GM23338 (cell line): Measurements from ENCODE around the gene PACS2. TPM values are rescaled to one million over a fixed set of nuclear protein-coding genes. Genes with fewer than 3 reads are reported as not detected.

ENCODE experiments used
- ATAC-seq: fragments of 200-7000 bp; cut with Tn5 transposase; 3 replicates; pipeline ENCODE4 v1.9.1; 2020
- DNase-seq: peaks from one replicate; pipeline ENCODE4 v3.0.0-alpha.2; 2015; ENCODE audit warnings: low spot score
- H2AFZ ChIP-seq: fragments of 200-600 bp; sonication (generic); 2 replicates; pipeline ENCODE4 v1.8.0; 2016; ENCODE audit warnings: antibody characterized with exemption, mild to moderate bottlenecking, moderate library complexity
- H3F3A ChIP-seq: fragments of 200-600 bp; sonication (generic); replicated peaks from 2 replicates; pipeline ENCODE4 v1.8.0; 2017; ENCODE audit warnings: antibody characterized with exemption, mixed run types, low read depth
- H3K27ac ChIP-seq: fragments of 200-600 bp; sonication (generic); 2 replicates; pipeline ENCODE4 v1.6.1; 2016; ENCODE audit warnings: low read depth
- H3K27me3 ChIP-seq: fragments of 200-600 bp; sonication (generic); 2 replicates; pipeline ENCODE4 v1.8.0; 2016; ENCODE audit warnings: mild to moderate bottlenecking, mixed run types, moderate library complexity; ENCODE audit not compliant: insufficient read depth
- H3K36me3 ChIP-seq: fragments of 200-600 bp; sonication (generic); 2 replicates; pipeline ENCODE4 v1.8.0; 2016; ENCODE audit warnings: mild to moderate bottlenecking; ENCODE audit not compliant: insufficient read depth
- H3K4me1 ChIP-seq: fragments of 200-600 bp; sonication (generic); 2 replicates; pipeline ENCODE4 v1.8.0; 2016; ENCODE audit warnings: mild to moderate bottlenecking, moderate library complexity; ENCODE audit not compliant: insufficient read depth
- H3K4me2 ChIP-seq: fragments of 200-600 bp; sonication (generic); 2 replicates; pipeline ENCODE4 v1.7.1; 2017; ENCODE audit warnings: mixed run types
- H3K4me3 ChIP-seq: fragments of 200-600 bp; sonication (generic); 2 replicates; pipeline ENCODE4 v1.6.1; 2016; ENCODE audit warnings: mixed run types
- H3K79me2 ChIP-seq: fragments of 200-600 bp; sonication (generic); replicated peaks from 2 replicates; pipeline ENCODE4 v1.8.0; 2017; ENCODE audit warnings: mild to moderate bottlenecking; ENCODE audit not compliant: insufficient read depth
- H3K9me2 ChIP-seq: fragments of 200-600 bp; sonication (generic); 2 replicates; pipeline ENCODE4 v1.8.0; 2017; ENCODE audit not compliant: insufficient read depth
- H4K20me1 ChIP-seq: fragments of 200-600 bp; sonication (generic); replicated peaks from 2 replicates; pipeline ENCODE4 v1.8.0; 2017; ENCODE audit warnings: mild to moderate bottlenecking; ENCODE audit not compliant: insufficient read depth
- H3K27ac Mint-ChIP-seq: 2 replicates; pipeline ENCODE4 v1.8.0; 2020; ENCODE audit warnings: inconsistent platforms, mild to moderate bottlenecking, moderate library complexity, mixed read lengths
- H3K27me3 Mint-ChIP-seq: 3 replicates; pipeline ENCODE4 v1.8.0; 2022; ENCODE audit warnings: low read depth, mild to moderate bottlenecking, moderate library complexity, mixed read lengths, inconsistent platforms; ENCODE audit not compliant: insufficient read depth, poor library complexity
- H3K36me3 Mint-ChIP-seq: 3 replicates; pipeline ENCODE4 v1.8.0; 2021; ENCODE audit warnings: low read depth, mild to moderate bottlenecking, inconsistent platforms, moderate library complexity, mixed read lengths
- H3K4me1 Mint-ChIP-seq: 3 replicates; pipeline ENCODE4 v1.8.0; 2020; ENCODE audit warnings: mild to moderate bottlenecking, inconsistent platforms, mixed read lengths
- H3K4me3 Mint-ChIP-seq: 3 replicates; pipeline ENCODE4 v1.8.0; 2021; ENCODE audit warnings: moderate library complexity, mild to moderate bottlenecking, inconsistent platforms, mixed read lengths
- H3K9me3 Mint-ChIP-seq: 3 replicates; pipeline ENCODE4 v1.8.0; 2020; ENCODE audit warnings: moderate library complexity, mild to moderate bottlenecking, inconsistent platforms, mixed read lengths
- CREB1 ChIP-seq: fragments of 250-450 bp; sonication (Bioruptor Pico); IDR thresholded peaks from 2 replicates; pipeline ENCODE4 v1.5.0; 2020; ENCODE audit warnings: low read depth, mild to moderate bottlenecking, moderate library complexity
- EZH2 ChIP-seq: fragments of 200-600 bp; sonication (generic); IDR thresholded peaks from one replicate; pipeline ENCODE4 v1.8.0; 2017; ENCODE audit warnings: antibody characterized with exemption, mild to moderate bottlenecking, low read depth; ENCODE audit not compliant: unreplicated experiment
- EZH2phosphoT487 ChIP-seq: fragments of 200-600 bp; sonication (generic); IDR thresholded peaks from one replicate; pipeline ENCODE4 v1.8.1; 2018; ENCODE audit warnings: antibody characterized with exemption; ENCODE audit not compliant: unreplicated experiment
- JUNB ChIP-seq: IDR thresholded peaks from one replicate; pipeline ENCODE4 v1.6.1; 2016; ENCODE audit warnings: antibody characterized with exemption; ENCODE audit not compliant: unreplicated experiment
- NANOG ChIP-seq: IDR thresholded peaks from 2 replicates; pipeline ENCODE4 v1.6.1; 2016; ENCODE audit warnings: antibody characterized with exemption, borderline replicate concordance
- POLR2AphosphoS5 ChIP-seq: IDR thresholded peaks from 2 replicates; pipeline ENCODE4 v1.6.1; 2016; ENCODE audit warnings: antibody characterized with exemption, low read depth
- ZNF114 ChIP-seq: fragments of 250-450 bp; sonication (Bioruptor Pico); IDR thresholded peaks from 2 replicates; pipeline ENCODE4 v1.5.0; 2020; ENCODE audit warnings: mild to moderate bottlenecking, moderate library complexity
- ZNF331 ChIP-seq: fragments of 250-450 bp; sonication (Bioruptor Pico); IDR thresholded peaks from 2 replicates; pipeline ENCODE4 v1.5.0; 2020; ENCODE audit warnings: low read depth, mild to moderate bottlenecking, moderate library complexity
- polyA plus RNA-seq: library from polyadenylated mRNA; unstranded; fragments of >200 nt; fragmentation: Nextera tagmentation; extraction: Ambion mirVana; gene quantifications from 2 replicates; pipeline ENCODE4 v1.2.1, GENCODE V29; 2016
- total RNA-seq: library from RNA; depleted of rRNA; stranded (reverse); fragments of >200 nt; shearing (Covaris generic); gene quantifications from 2 replicates; pipeline ENCODE4 v1.2.3, GENCODE V29; 2014
- TF ChIP-seq, protein P1 (sequence below): IDR thresholded peaks from 2 replicates; pipeline ENCODE4 v1.6.1; 2016; ENCODE audit warnings: antibody characterized with exemption
- TF ChIP-seq, protein P2 (sequence below): fragments of 250-450 bp; sonication (Bioruptor Pico); IDR thresholded peaks from 2 replicates; pipeline ENCODE4 v1.5.0; 2020; ENCODE audit warnings: mild to moderate bottlenecking, moderate library complexity
- TF ChIP-seq, protein P3 (sequence below), 2 experiments: fragments of 200-600 bp in 1 of 2; sonication (generic) in 1 of 2; conservative IDR thresholded peaks; 2 replicates each; pipeline versions ENCODE4 v1.5.1 to v1.6.1; 2016 to 2017; ENCODE audit warnings: antibody characterized with exemption in 2 of 2, low read depth in 2 of 2, mild to moderate bottlenecking in 2 of 2, moderate library complexity in 1 of 2

Gene PACS2
- total and polyA plus RNA-seq, 2 experiments from 2014 or later = 22.5 to 79.0 TPM

DNA sequence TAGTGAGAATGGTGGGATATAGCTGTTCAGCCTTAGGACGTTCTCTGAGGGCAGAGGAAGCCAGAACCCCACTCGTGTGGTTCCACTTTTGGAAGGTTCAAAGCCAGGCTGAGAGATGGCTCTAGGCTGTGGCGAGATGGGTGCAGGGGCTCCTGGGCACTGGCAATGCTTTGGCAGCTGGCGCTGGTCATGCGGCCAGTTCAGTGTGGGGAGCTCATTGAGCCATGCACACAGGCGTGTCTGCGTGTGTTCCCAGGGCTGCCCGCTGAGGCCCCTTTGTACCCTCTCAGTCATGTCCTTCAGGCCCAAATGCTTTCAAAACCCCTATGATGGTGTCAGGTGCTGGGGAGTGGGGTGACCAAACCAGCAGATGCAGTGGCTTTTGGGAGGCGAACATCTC is 85.5 kb downstream of the PACS2 start:
- no peaks in the 10 kb centered on the region for H3K79me2 ChIP-seq
- no peak for ATAC-seq
- peaks cover 12% of the 10 kb centered on the region; the same call in 1 of the 2 replicates for H3K36me3 ChIP-seq
- H3K27me3 ChIP-seq = 0 out of 2 replicates have a peak, but pooled peaks cover 7% of the 10 kb centered on the region
- Mint-ChIP-seq H3K4me3 (no peak overlapping the region; the same call in 2 of the 3 replicates), H3K36me3 (peaks cover 60% of the 10 kb centered on the region), H3K4me1 (no peaks in the 10 kb centered on the region), H3K9me3 (peaks cover 72% of the 10 kb centered on the region), H3K27me3 (peaks cover 35% of the 10 kb centered on the region), H3K27ac (no peak overlapping the region)
- H3F3A ChIP-seq = peaks cover 3% of the 10 kb centered on the region; the same call in 1 of the 2 replicates
- TF ChIP-seq CREB1 (CRISPR knock-in tag) (no peak), EZH2 (no peak), ZNF114 (CRISPR knock-in tag) (no peak), EZH2phosphoT487 (no peak)
- TF ChIP-seq, protein P1, sequence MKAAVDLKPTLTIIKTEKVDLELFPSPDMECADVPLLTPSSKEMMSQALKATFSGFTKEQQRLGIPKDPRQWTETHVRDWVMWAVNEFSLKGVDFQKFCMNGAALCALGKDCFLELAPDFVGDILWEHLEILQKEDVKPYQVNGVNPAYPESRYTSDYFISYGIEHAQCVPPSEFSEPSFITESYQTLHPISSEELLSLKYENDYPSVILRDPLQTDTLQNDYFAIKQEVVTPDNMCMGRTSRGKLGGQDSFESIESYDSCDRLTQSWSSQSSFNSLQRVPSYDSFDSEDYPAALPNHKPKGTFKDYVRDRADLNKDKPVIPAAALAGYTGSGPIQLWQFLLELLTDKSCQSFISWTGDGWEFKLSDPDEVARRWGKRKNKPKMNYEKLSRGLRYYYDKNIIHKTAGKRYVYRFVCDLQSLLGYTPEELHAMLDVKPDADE = no peak
- H3K4me2 ChIP-seq = no peak overlapping the region
- DNase-seq = no peak
- H4K20me1 ChIP-seq = no peaks in the 10 kb centered on the region
- peaks cover 16% of the 10 kb centered on the region for H3K9me2 ChIP-seq
- H2AFZ ChIP-seq = no peak overlapping the region
- H3K4me1 ChIP-seq = no peaks in the 10 kb centered on the region; the same call in 1 of the 2 replicates
- no peak overlapping the region for H3K4me3 ChIP-seq
- H3K27ac ChIP-seq = no peak overlapping the region

DNA sequence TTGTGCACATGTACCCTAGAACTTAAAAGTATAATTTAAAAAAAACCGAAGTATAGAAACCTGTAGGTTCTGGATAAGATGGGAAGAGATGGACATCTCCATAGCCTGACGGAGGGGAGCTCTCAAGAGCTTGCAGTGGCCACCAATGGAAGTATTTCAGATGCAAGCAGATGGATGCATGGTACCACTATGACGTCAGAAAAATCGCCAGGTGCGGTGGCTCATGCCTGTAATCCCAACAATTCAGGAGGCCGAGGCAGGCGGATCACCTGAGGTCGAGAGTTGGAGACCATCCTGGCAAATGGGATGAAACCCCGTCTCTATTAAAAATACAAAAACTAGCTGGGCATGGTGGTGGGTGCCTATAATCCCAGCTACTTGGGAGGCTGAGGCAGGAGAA is 87.2 kb downstream of the PACS2 start:
- H3K27me3 Mint-ChIP-seq = peaks cover 35% of the 10 kb centered on the region
- DNase-seq (no peak), ATAC-seq (no peak)
- Histone ChIP-seq H3K79me2 (no peaks in the 10 kb centered on the region), H4K20me1 (no peaks in the 10 kb centered on the region), H2AFZ (no peak overlapping the region), H3K4me1 (no peaks in the 10 kb centered on the region; the same call in 1 of the 2 replicates), H3K9me2 (peaks cover 16% of the 10 kb centered on the region), H3F3A (peaks cover 3% of the 10 kb centered on the region; the same call in 1 of the 2 replicates), H3K36me3 (peaks cover 12% of the 10 kb centered on the region; the same call in 1 of the 2 replicates), H3K27ac (no peak overlapping the region), H3K4me2 (no peak overlapping the region), H3K27me3 (0 out of 2 replicates have a peak, but pooled peaks cover 14% of the 10 kb centered on the region), H3K4me3 (no peak overlapping the region)
- no peak overlapping the region for H3K27ac Mint-ChIP-seq
- no peak overlapping the region for H3K4me3 Mint-ChIP-seq
- peaks cover 68% of the 10 kb centered on the region for H3K36me3 Mint-ChIP-seq
- peaks cover 86% of the 10 kb centered on the region for H3K9me3 Mint-ChIP-seq
- H3K4me1 Mint-ChIP-seq = no peaks in the 10 kb centered on the region
- TF ChIP-seq CREB1 (CRISPR knock-in tag) (no peak), ZNF114 (CRISPR knock-in tag) (no peak), EZH2 (no peak), JUNB (no peak), EZH2phosphoT487 (no peak), NANOG (no peak), ZNF331 (CRISPR knock-in tag) (no peak), POLR2AphosphoS5 (no peak)
- TF ChIP-seq, protein P2, sequence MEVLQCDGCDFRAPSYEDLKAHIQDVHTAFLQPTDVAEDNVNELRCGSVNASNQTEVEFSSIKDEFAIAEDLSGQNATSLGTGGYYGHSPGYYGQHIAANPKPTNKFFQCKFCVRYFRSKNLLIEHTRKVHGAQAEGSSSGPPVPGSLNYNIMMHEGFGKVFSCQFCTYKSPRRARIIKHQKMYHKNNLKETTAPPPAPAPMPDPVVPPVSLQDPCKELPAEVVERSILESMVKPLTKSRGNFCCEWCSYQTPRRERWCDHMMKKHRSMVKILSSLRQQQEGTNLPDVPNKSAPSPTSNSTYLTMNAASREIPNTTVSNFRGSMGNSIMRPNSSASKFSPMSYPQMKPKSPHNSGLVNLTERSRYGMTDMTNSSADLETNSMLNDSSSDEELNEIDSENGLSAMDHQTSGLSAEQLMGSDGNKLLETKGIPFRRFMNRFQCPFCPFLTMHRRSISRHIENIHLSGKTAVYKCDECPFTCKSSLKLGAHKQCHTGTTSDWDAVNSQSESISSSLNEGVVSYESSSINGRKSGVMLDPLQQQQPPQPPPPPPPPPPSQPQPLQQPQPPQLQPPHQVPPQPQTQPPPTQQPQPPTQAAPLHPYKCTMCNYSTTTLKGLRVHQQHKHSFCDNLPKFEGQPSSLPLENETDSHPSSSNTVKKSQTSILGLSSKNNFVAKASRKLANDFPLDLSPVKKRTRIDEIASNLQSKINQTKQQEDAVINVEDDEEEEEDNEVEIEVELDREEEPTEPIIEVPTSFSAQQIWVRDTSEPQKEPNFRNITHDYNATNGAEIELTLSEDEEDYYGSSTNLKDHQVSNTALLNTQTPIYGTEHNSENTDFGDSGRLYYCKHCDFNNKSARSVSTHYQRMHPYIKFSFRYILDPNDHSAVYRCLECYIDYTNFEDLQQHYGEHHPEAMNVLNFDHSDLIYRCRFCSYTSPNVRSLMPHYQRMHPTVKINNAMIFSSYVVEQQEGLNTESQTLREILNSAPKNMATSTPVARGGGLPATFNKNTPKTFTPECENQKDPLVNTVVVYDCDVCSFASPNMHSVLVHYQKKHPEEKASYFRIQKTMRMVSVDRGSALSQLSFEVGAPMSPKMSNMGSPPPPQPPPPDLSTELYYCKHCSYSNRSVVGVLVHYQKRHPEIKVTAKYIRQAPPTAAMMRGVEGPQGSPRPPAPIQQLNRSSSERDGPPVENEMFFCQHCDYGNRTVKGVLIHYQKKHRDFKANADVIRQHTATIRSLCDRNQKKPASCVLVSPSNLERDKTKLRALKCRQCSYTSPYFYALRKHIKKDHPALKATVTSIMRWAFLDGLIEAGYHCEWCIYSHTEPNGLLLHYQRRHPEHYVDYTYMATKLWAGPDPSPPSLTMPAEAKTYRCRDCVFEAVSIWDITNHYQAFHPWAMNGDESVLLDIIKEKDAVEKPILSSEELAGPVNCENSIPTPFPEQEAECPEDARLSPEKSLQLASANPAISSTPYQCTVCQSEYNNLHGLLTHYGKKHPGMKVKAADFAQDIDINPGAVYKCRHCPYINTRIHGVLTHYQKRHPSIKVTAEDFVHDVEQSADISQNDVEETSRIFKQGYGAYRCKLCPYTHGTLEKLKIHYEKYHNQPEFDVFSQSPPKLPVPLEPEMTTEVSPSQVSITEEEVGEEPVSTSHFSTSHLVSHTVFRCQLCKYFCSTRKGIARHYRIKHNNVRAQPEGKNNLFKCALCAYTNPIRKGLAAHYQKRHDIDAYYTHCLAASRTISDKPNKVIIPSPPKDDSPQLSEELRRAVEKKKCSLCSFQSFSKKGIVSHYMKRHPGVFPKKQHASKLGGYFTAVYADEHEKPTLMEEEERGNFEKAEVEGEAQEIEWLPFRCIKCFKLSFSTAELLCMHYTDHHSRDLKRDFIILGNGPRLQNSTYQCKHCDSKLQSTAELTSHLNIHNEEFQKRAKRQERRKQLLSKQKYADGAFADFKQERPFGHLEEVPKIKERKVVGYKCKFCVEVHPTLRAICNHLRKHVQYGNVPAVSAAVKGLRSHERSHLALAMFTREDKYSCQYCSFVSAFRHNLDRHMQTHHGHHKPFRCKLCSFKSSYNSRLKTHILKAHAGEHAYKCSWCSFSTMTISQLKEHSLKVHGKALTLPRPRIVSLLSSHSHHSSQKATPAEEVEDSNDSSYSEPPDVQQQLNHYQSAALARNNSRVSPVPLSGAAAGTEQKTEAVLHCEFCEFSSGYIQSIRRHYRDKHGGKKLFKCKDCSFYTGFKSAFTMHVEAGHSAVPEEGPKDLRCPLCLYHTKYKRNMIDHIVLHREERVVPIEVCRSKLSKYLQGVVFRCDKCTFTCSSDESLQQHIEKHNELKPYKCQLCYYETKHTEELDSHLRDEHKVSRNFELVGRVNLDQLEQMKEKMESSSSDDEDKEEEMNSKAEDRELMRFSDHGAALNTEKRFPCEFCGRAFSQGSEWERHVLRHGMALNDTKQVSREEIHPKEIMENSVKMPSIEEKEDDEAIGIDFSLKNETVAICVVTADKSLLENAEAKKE (CRISPR knock-in tag) = no peak
- TF ChIP-seq, protein P3, sequence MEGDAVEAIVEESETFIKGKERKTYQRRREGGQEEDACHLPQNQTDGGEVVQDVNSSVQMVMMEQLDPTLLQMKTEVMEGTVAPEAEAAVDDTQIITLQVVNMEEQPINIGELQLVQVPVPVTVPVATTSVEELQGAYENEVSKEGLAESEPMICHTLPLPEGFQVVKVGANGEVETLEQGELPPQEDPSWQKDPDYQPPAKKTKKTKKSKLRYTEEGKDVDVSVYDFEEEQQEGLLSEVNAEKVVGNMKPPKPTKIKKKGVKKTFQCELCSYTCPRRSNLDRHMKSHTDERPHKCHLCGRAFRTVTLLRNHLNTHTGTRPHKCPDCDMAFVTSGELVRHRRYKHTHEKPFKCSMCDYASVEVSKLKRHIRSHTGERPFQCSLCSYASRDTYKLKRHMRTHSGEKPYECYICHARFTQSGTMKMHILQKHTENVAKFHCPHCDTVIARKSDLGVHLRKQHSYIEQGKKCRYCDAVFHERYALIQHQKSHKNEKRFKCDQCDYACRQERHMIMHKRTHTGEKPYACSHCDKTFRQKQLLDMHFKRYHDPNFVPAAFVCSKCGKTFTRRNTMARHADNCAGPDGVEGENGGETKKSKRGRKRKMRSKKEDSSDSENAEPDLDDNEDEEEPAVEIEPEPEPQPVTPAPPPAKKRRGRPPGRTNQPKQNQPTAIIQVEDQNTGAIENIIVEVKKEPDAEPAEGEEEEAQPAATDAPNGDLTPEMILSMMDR (conservative IDR thresholded peaks at IDR 0.05; ENCODE audit: low read depth in 2 of 2) = no peak
- TF ChIP-seq, protein P1 = no peak
